Epithelial cell of proximal tubule (primary cell): ENCODE measurements around the gene PDE6A. TPM values are rescaled to one million over a fixed set of nuclear protein-coding genes. Genes with fewer than 3 reads are reported as not detected.

Source experiments
- DNase-seq: peaks from one replicate; pipeline ENCODE4 v3.0.0-alpha.2; 2011; ENCODE audit warnings: low read depth
- H3K4me3 ChIP-seq: 2 replicates; pipeline ENCODE4 v1.5.1; 2011; ENCODE audit warnings: low read depth, mild to moderate bottlenecking, low read length
- CTCF ChIP-seq: conservative IDR thresholded peaks from 2 replicates; pipeline ENCODE4 v1.5.1; 2012; ENCODE audit warnings: low read depth, mild to moderate bottlenecking, low read length
- total RNA-seq: library from RNA; depleted of rRNA; stranded (reverse); fragments of >200 nt; gene quantifications from 2 replicates; pipeline ENCODE4 v1.2.3, GENCODE V29; 2015

The PDE6A gene
- total RNA-seq, 1 donor from 2014 or later = not detected

GRCh38 chr5:149818116-149818515, 126.5 kb downstream of the PDE6A start:
- no peak overlapping the region for H3K4me3 ChIP-seq
- TF ChIP-seq CTCF = no peak
- DNase-seq = no peak

GRCh38 chr5:149817539-149818060, 127.0 kb downstream of the PDE6A start:
- TF ChIP-seq CTCF = no peak
- no peak overlapping the region for H3K4me3 ChIP-seq
- no peak for DNase-seq

- no peak for DNase-seq
- TF ChIP-seq CTCF = no peak
- no peak overlapping the region for H3K4me3 ChIP-seq
Observed at GRCh38 chr5:149816661-149817060, 127.9 kb downstream of the PDE6A start.

- DNase-seq = no peak
Observed at GRCh38 chr5:149811453-149811852, 133.1 kb downstream of the PDE6A start.

GRCh38 chr5:149810856-149811255, 133.7 kb downstream of the PDE6A start:
- H3K4me3 ChIP-seq = no peak overlapping the region
- no peak for TF ChIP-seq CTCF
- DNase-seq = no peak

More at GRCh38 chr5:149811453-149811852, 133.1 kb downstream of the PDE6A start:
- no peak for TF ChIP-seq CTCF
- H3K4me3 ChIP-seq = no peak overlapping the region

- H3K4me3 ChIP-seq = no peak overlapping the region
- no peak for TF ChIP-seq CTCF
- no peak for DNase-seq
Observed at GRCh38 chr5:149809931-149810691, 134.5 kb downstream of the PDE6A start.
